Non-pigmented ciliary epithelial cell (primary cell): ENCODE measurements around the gene RGS2.

Experiments used
- DNase-seq: peaks from one replicate; pipeline ENCODE4 v3.0.0-alpha.2; 2010; ENCODE audit warnings: low read depth

RGS2 gene

DNA sequence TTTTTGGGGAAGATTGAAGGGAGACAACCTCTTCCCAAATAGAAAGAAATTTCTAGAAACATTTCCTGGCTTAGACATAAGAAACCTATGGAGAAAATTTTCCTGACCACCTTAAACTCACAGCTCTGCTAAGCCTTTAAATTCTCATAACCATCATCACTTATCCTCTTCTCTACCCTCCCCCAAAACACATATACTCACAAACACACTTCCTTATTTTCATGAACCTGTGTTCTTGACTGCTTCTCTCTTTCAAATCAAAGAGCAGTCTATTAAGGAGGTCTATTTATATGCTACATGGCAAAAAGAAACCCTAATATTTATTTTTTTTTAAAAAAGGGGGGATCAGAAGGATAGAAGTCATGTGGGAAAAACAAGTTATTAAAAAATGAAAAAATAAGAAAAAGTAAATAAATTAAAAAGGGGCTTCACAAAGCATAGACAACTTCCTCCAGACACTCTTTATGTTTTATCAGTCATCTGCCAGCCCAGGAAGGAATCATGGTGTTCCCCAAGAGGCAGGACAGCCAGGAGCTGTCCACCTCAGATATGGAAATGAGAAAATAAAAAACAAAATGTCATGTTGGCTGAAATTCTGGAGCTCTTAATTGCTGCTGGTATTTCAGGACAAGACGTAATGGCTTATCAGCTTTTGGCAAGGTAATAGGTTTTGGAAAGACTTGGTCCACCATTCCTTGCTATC is 12.8 kb upstream of the RGS2 start:
- no peak for DNase-seq

DNA sequence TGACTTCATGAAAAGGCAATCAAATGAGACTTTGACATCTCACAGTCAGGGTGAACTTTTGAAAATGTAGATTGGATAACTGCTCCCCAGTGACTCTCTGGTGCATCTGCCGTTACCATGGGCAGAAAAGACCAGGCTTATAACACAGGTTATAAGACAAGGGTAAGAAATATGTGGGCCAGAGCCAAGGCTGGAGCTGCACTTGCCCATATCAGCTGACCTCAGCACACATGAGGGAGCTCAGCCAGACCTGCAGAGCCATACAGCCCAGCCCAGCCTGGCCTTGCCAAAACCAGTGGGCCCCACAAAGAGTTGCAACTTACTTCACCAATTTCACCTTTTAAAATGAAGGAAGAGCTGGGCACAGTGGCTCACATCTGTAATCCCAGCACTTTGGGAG is 11.7 kb upstream of the RGS2 start:
- no peak for DNase-seq

DNA sequence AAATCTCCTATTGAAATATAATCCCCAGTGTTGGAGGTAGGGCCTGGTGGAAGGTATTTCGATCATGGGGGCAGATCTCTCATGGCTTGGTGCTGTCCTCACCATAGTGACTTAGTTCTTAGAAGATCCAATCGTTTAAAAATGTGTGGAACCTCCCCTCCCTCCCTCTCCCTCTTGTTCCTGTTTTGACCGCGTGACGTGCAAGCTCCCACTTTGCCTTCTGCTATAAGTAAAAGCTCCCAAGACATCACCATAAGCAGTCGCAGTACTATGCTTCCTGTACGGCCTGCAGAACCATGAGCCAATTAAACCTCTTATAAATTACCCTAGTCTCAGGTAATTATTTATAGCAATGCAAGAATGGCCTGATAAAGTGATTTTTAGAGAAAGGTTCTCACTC is 10.9 kb upstream of the RGS2 start:
- no peak for DNase-seq

DNA sequence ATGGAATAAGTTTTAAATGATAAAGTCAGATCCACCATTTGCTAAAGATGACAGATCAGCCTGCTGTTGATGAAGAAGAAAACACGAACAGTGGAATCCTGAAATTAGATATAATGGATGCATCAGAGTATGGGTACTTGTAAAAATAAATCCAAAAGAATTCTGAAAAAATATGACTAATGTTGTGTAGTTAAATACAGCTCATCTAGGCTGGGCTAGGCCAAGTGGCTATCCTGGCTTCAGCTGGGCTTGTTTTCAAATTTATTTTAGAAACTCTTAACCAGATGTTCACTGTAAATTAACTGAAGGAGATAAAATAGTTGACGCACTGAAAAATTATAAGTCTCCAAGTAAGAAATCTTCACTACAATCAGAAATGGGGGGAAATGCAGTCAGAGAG is 7.4 kb upstream of the RGS2 start:
- DNase-seq: no peak

DNA sequence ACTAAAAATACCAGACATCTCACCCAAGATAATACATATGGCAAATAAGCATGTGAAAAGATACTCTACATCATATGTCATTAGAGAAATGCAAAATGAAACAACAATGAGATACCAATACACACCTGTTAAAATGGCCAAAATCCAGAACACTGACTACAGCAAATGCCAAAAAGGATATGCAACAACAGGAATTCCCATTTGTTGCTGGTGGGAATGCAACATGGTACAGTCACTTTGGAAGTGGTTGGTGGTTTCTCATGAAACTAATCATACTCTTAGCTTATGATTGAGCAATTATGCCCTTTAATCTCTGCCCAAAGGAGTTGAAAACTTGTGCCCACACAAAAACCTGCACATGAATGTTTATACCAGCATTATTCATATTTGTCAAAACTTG is 6.4 kb upstream of the RGS2 start:
- no peak for DNase-seq

DNA sequence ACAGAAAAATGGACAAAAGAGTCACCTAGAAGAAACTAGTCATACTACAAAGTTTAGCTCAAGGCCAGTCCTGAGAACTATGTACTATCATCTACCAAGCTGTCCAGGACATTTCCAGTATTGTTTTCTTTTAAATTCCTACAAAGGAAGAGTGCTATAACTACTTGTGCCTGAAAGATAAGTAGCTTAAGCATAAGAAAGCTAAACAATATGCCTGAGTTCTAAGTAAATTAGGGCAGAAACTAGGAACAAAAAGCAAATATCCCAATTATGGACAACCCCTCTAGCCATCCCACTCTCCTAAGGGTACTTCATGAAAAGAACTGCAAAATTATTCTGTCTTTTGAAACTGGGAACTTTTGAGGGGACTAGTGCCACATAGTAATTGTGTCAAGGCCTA is 5.3 kb upstream of the RGS2 start:
- no peak for DNase-seq

DNA sequence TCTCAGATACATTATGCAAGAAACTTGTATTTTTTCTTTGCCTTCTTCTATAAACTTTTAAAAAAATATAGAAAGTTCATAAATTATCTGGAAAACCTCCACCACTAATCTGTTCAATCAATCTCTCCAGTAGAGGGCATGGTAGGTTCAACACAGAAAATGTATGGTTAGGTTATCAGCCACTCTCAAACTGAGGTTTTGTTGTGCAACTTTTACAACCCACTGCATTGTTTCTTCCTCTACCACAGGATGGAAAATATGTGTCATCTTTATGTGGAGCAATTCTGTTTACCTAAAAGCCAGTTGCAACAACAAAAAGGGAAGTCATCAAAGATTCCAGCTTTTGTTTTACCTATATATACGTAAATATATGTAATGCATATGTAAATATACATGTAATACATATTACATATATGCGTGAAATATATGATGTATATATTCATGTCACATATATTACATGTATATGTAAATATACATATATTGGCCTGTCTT is 3.0 kb upstream of the RGS2 start:
- DNase-seq: peak; percentile 91

DNA sequence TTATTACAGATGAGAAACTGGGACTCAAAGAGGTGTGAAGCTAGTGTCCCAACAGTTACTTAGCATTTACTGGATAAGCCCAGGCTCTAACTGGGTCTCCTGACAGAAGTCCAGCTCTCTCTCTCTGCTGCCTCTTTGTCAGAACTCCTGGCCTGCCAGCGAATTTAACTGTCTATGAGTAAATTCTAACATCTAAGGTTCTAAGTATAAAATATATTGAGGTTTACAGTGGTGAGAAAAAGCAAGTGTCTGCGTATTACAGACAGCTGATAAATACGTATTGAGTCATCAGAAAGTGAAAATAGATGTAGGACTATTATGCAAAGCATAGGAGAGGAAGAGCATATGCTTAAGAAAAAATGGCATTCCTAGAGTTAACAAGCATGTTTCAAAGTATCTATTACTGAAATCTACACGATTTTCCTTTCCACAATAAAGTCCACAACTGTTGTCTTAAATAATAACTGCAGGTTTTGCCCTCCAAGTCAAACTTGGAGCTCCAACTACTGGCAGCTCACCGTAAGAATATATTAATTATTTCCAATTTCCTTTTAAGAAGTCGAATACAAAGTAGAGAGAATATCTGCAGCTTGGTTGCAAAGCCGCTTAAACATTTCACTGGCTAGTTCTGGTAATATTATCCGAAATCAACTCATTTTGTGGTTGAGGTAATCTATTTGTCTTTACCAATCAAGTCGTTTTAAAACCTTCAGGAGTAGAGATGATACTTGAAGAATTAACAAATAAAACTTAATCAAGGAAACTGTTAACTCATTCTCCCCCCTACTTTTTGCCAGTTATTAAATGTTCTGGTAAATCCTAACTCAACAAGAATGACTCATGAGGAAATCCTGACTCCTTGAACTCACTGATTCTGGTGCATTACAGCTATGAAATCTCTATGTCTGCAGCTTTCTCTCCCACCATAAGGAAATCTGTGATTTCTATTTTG is 1.4 kb upstream of the RGS2 start:
- no peak for DNase-seq

DNA sequence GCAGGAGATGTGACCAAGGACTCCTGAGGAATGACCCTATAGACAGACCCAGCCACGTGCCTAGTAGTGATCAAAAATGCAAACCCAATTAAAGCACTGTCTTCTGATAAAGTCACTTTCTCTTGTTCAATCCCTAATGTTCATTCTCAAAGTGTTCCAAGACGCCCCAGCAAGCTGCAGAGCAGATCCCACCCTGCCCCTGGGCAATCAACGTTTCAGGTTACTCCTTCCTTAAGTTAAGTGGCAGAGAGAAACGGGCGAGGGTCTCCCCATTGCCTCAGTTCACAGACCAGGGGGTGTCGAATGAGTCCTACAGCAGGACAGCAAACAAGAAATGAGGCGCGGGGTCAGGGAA is 699 bp upstream of the RGS2 start:
- DNase-seq: no peak

DNA sequence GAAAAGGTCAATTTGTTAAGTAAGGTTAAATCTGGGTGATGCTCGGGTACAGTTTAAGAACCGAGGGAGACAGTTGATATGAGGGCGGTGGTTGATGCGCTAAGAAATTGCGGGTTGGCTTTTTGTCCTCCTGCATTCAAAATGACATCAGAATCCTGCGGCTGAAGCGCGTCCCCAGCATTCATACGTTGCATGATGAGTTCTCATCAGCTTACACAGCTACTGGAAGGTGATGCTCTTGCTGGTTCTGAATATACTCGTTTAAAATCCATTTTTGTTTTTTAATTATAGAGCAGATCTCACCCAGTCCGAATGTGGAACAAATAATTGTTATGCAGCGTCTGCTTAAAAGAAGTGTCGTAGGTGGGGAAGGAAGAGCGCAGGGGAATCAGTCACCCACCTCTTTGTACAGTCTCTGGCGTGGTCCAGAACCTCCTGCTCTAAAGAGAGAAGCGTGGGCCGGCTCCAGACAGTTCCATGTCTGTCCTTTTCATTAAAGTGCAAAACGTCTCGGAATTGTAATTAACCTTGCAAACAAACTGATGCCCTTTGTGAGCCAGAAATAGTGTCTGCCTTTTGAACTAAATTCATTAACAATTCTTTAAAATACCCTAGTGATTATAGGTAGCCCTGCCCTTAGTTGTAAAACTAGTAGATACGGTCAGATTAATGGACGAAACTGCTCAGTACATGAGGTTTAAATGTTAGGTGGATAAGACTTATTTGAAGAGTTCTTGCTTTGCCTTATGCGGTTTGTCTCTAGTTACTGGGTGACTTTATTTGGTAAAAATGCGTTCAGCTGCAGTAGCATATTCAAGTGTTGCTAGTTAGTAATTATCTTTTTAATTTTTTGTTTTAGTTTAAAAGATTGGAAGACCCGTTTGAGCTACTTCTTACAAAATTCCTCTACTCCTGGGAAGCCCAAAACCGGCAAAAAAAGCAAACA is 741 bp downstream of the RGS2 start:
- no peak for DNase-seq

DNA sequence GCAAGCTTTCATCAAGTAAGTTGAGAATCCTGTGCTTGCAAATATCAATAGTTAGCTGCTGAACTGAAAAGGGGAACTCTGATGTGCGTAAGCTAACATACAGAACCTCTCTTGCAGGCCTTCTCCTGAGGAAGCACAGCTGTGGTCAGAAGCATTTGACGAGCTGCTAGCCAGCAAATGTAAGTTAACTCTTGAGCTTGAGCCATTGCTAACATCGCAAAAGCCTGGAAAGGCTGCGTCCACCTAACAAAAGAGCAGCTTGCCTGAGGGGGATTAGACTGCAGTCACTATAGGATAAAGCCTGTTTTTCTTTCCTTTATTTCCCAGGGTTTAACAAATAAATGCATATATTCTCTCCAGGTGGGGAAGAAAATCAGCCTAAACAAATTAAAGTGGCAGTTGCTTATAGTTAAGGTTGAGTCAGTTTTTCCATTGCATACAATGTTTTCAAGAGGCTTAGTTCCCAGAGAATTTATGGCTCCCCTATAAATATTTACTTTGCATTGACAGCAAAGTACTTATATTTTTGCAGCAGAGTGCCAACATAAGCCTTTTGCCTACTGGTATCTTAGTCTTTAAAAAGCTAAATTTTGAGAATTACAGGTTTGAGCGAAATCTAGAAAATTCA is 1.5 kb downstream of the RGS2 start:
- DNase-seq: no peak

DNA sequence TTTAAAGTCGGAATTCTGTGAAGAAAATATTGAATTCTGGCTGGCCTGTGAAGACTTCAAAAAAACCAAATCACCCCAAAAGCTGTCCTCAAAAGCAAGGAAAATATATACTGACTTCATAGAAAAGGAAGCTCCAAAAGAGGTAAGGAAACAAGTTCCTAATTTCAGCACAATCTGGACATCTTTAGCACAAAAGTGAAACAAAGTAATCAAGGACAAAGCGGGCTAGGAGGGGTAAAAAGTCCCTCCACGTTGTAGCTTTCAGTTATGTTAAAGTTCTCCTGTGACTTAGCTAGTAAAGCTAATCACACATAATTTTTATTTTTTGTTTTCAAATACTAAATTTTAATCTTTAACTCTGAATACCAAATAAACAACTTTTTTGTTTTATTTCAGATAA is 2.2 kb downstream of the RGS2 start:
- DNase-seq: no peak

DNA sequence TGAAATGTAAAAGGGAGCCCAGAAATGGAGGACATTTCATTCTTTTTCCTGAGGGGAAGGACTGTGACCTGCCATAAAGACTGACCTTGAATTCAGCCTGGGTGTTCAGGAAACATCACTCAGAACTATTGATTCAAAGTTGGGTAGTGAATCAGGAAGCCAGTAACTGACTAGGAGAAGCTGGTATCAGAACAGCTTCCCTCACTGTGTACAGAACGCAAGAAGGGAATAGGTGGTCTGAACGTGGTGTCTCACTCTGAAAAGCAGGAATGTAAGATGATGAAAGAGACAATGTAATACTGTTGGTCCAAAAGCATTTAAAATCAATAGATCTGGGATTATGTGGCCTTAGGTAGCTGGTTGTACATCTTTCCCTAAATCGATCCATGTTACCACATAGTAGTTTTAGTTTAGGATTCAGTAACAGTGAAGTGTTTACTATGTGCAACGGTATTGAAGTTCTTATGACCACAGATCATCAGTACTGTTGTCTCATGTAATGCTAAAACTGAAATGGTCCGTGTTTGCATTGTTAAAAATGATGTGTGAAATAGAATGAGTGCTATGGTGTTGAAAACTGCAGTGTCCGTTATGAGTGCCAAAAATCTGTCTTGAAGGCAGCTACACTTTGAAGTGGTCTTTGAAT is 2.9 kb downstream of the RGS2 start:
- no peak for DNase-seq

DNA sequence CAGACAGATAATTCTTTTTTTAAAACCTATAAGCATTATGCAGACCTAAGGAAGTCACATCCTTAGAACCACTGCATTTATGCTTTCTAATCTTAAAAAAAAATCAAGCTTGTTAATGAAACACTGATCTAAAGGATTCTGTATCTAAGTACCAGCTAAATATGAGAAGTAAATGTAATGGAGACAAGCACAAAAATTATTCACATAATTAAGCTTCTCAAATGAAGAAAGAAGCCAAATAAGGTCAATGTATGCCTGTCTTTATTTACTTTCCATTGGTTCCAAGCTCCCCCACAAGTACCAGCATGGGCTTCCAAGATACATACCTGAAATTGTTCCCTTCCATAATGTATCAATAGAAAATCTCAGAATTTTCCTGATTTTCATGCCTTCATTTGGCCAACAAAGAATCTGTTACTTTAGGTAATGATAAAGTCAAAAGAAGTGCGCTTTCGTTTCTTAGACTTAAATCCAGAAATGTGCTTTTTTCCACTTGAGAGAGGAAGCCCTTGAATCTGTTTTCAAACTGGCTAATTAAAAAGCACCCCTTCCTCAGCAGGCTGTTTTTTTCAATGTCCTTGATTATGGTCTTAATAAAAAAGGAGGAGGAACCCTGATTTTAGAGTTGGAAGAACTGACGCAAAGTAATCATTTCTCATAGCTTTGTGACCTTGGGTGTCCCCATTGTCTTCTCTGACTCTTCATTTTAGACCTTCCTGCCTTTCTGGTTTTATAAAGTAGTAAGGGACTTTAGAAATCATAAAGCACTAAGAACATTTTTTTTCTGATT is 3.8 kb downstream of the RGS2 start:
- DNase-seq: no peak

DNA sequence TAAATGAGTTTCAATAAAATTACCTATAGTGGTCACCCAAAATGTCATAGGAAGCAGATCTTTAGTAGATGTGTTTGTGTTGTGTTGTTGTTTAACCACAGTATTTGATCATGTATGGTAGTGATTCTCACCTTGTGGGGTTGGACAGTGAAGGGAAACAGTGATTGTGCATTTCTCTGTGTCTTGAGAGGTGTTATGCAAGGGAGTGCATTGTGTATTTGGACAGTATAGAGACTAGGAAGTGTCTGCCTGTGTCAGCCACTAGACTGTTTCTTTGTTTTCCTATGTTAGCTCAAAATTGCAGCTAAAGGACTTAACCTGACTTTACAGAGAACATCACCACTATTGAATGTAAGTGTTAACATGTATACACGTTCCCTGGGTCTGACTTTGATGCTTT is 6.0 kb downstream of the RGS2 start:
- DNase-seq: no peak

DNA sequence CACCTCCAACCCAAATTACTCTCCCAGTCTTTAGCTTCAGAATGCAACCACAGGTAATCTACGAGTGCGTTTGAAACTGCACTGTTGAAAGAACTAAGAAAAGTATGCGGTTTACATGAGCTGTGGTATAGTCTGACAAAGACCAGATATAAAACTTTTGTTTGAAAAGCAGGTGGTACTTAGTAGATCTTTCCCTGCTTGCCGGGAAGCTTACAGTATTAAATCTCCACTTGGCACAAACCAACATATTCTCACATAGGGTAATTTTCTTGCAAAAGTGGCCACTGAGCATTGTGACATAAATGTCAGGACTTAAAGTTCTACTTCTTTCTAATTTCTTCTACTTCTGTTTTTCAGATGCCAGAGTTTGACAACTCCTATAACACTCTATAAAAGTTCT is 8.4 kb downstream of the RGS2 start:
- DNase-seq: no peak

DNA sequence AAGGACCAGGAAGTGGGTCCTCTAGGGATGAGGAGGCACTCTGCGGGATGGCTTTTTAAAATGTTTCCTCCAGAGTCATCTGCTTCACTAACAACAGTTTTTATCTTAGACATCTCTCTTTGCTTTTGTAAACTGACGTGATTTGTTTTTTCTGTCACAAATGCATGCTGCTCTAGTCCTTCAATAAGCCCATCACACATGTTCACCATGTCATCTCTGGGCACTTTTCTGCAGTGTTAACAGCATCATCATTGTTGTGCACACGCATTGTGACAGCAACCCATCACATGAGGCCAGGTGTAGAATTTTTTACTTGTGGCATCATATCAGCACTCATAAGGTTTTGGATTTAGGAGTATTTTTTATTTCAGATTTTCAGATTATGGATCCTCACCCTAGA is 12.5 kb downstream of the RGS2 start:
- no peak for DNase-seq

DNA sequence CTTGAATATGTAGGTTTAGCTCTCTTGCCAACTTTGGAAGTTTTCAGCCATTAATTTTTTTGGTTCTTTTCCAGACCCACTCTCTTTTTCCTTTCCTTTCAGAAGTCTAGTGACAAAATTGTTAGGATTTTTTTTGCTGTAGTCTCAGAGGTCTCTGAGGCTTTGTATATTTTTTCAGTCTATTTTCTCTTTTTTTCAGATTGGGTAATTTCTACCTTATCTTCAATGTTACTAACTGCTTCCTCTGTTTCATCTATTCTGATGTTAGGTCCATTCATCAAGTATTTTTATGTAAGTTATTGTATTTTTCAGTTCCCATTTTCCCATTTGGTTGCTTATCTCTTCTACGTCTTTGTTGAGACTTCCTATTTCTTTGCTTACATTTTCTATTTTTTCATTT is 15.7 kb downstream of the RGS2 start:
- no peak for DNase-seq

DNA sequence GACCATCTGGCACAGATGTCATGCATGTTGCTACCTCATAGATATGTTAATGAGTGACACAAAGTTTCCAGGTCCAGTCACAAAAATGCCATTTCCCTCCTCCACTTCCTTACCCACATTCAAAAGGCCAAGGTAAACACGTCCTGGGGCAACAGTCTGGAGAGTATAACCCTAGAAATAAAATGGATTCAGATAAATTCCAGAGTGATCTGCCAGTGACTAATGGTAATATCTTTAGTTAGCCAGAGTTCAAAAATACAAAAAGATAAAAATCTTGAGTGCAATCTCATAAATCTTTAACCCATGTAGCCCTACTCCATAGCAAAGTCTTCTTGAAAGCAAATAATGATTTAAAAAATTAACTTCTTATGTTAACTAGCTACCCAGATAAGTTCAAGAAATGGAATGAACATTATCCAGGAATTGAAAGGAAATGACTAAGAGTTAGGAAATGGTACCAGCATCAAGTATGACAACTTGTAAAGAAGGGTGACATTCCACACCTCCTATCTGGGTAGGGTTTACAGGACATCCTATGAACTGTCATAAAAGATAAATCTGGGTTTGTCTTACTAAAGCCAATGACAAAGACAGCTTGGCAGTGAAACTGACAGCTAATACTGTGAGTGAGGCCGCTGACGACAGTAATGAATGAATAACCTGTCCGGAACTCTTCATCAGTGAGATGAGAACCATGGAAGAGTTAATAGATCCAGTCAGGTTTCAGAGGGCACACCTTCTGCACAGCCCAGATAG is 18.1 kb downstream of the RGS2 start:
- DNase-seq: no peak
